ENCODE measurements around the gene HOXB1. TPM values are rescaled to one million over a fixed set of nuclear protein-coding genes. Genes with fewer than 3 reads are reported as not detected.

Gene HOXB1
- total and polyA plus RNA-seq, 2 experiments from 2014 or later, result not detected

DNA sequence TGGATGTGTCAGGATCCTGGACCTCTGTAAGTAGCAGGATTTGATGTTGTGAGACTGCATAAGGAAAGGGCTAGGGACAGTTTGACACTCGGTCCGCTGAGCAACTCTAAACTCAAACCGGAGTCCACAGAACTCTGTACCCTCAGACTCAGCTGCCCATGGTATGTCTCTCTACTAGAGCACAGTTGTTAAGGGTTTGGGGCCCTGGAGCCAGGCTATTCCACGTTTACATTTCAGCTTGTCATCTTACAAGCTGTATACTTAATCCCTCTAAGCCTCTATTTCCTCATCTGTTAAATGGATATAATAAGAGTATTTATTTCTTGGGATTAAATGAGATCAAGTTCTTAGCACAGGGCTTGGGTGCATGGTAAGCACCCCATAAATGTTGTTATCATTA lies 27.9 kb downstream of the HOXB1 start (continued):
- TF ChIP-seq EZH2phosphoT487 (IDR thresholded peaks at IDR 0.05; ENCODE audit: unreplicated experiment) (no peak), ZNF114 (CRISPR knock-in tag; IDR thresholded peaks at IDR 0.05) (no peak), JUNB (IDR thresholded peaks at IDR 0.05; ENCODE audit: unreplicated experiment) (no peak), ZNF331 (CRISPR knock-in tag; IDR thresholded peaks at IDR 0.05; ENCODE audit: low read depth) (no peak), CREB1 (CRISPR knock-in tag; IDR thresholded peaks at IDR 0.05; ENCODE audit: low read depth) (no peak), POLR2AphosphoS5 (IDR thresholded peaks at IDR 0.05; ENCODE audit: low read depth) (no peak)
- TF ChIP-seq, protein P1, sequence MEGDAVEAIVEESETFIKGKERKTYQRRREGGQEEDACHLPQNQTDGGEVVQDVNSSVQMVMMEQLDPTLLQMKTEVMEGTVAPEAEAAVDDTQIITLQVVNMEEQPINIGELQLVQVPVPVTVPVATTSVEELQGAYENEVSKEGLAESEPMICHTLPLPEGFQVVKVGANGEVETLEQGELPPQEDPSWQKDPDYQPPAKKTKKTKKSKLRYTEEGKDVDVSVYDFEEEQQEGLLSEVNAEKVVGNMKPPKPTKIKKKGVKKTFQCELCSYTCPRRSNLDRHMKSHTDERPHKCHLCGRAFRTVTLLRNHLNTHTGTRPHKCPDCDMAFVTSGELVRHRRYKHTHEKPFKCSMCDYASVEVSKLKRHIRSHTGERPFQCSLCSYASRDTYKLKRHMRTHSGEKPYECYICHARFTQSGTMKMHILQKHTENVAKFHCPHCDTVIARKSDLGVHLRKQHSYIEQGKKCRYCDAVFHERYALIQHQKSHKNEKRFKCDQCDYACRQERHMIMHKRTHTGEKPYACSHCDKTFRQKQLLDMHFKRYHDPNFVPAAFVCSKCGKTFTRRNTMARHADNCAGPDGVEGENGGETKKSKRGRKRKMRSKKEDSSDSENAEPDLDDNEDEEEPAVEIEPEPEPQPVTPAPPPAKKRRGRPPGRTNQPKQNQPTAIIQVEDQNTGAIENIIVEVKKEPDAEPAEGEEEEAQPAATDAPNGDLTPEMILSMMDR (conservative IDR thresholded peaks at IDR 0.05; ENCODE audit: low read depth in 2 of 2), result no peak

DNA sequence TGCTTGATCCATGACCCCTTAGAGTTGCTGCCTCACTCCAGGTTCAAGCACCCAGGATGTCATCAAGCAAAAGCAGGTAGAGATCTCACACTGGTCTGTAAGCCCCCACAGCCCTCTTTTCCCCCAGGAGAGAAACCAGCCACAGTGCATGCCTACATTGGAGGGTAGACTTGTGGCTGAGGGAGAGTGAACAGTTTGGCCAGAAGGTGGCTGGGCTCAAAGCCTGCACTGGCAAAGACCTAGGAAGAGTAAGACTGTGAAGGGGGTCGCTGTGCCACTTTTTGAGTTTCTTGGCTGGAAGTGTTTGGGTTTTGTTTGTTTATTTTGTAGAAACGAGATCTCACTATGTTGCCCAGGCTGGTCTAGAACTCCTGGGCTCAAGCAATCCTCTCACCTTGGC lies 28.5 kb downstream of the HOXB1 start:
- Histone ChIP-seq H3K4me3 (no peak overlapping the region), H2AFZ (no peak overlapping the region), H3K27ac (ENCODE audit: low read depth) (no peak overlapping the region), H3K27me3 (ENCODE audit: insufficient read depth) (peaks cover 65% of the 10 kb centered on the region), H3K4me2 (no peak overlapping the region), H3K4me1 (ENCODE audit: insufficient read depth) (peaks cover 25% of the 10 kb centered on the region; the same call in 1 of the 2 replicates), H3F3A (replicated peaks; ENCODE audit: low read depth) (no peaks in the 10 kb centered on the region), H3K9me2 (ENCODE audit: insufficient read depth) (no peaks in the 10 kb centered on the region), H3K36me3 (ENCODE audit: insufficient read depth) (no peaks in the 10 kb centered on the region), H3K79me2 (replicated peaks; ENCODE audit: insufficient read depth) (no peaks in the 10 kb centered on the region), H4K20me1 (replicated peaks; ENCODE audit: insufficient read depth) (no peaks in the 10 kb centered on the region)
- Mint-ChIP-seq H3K9me3 (no peaks in the 10 kb centered on the region), H3K27me3 (ENCODE audit: insufficient read depth, low read depth, poor library complexity) (peaks cover 25% of the 10 kb centered on the region), H3K4me1 (peaks cover 38% of the 10 kb centered on the region), H3K4me3 (no peak overlapping the region), H3K36me3 (ENCODE audit: low read depth) (no peaks in the 10 kb centered on the region), H3K27ac (no peak overlapping the region)
- DNase-seq (ENCODE audit: low spot score) (no peak), ATAC-seq (no peak)
- no peak for TF ChIP-seq CREB1 (CRISPR knock-in tag; IDR thresholded peaks at IDR 0.05; ENCODE audit: low read depth)
- no peak for TF ChIP-seq ZNF114 (CRISPR knock-in tag; IDR thresholded peaks at IDR 0.05)

DNA sequence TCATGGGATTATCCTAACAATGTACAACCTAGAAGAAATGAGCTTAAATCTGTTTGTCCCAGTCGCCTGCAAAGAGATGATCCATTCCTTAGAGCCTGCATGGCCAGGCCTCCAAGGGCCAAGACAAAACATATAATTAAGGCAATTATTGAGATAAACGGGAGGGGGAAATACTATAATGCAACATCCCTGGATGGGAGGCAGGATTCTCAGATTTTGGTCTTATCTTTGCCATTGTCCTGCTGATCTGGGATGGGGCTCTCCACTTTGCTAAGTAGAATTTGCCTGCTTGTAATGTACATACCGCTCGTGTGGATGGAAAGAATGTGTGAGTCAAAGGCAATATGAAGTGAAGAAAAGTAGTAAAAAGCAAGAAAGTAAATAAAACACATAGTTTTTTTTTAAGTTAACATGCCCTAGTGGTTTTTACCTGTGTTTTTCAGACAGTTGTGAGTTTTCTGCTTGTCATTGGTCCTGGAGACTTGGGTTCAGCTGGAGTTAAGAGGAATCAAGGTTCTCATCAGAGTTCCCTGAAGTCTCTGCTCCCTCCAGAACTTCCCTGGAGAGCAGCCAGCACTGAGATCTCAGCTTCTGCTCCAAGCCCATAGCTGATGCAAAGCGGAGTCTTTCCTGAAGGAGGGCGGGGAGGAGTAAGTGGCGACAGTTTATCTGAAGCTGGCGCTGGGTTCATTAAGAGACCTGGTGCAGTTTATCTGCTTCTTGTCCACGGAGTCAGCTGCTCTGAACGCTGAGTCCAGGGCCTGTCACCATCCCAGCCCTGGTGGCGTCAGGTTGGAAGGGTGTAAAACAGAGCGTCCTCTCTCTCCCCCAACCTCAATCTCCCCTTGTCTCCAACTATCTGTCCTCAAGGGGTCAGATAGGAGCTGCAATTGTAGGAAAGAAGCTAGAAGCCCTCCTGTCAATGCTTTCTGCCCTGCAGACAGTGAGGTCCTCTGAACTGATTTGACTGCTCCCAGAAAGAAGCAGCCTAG lies 30.1 kb downstream of the HOXB1 start:
- TF ChIP-seq NANOG (IDR thresholded peaks at IDR 0.05; ENCODE audit: borderline replicate concordance) (no peak), ZNF114 (CRISPR knock-in tag; IDR thresholded peaks at IDR 0.05) (no peak)
- TF ChIP-seq, protein P1 (conservative IDR thresholded peaks at IDR 0.05; ENCODE audit: low read depth in 2 of 2), result peak; percentile 47 to 69
- TF ChIP-seq, protein P2, sequence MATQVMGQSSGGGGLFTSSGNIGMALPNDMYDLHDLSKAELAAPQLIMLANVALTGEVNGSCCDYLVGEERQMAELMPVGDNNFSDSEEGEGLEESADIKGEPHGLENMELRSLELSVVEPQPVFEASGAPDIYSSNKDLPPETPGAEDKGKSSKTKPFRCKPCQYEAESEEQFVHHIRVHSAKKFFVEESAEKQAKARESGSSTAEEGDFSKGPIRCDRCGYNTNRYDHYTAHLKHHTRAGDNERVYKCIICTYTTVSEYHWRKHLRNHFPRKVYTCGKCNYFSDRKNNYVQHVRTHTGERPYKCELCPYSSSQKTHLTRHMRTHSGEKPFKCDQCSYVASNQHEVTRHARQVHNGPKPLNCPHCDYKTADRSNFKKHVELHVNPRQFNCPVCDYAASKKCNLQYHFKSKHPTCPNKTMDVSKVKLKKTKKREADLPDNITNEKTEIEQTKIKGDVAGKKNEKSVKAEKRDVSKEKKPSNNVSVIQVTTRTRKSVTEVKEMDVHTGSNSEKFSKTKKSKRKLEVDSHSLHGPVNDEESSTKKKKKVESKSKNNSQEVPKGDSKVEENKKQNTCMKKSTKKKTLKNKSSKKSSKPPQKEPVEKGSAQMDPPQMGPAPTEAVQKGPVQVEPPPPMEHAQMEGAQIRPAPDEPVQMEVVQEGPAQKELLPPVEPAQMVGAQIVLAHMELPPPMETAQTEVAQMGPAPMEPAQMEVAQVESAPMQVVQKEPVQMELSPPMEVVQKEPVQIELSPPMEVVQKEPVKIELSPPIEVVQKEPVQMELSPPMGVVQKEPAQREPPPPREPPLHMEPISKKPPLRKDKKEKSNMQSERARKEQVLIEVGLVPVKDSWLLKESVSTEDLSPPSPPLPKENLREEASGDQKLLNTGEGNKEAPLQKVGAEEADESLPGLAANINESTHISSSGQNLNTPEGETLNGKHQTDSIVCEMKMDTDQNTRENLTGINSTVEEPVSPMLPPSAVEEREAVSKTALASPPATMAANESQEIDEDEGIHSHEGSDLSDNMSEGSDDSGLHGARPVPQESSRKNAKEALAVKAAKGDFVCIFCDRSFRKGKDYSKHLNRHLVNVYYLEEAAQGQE (IDR thresholded peaks at IDR 0.05; ENCODE audit: unreplicated experiment), result no peak
- Histone ChIP-seq H3K27me3 (ENCODE audit: insufficient read depth) (peaks cover 75% of the 10 kb centered on the region), H3K9me2 (ENCODE audit: insufficient read depth) (no peaks in the 10 kb centered on the region), H4K20me1 (replicated peaks; ENCODE audit: insufficient read depth) (0 out of 2 replicates have a peak, but pooled peaks cover 2% of the 10 kb centered on the region), H3K4me3 (no peak overlapping the region), H2AFZ (no peak overlapping the region), H3F3A (replicated peaks; ENCODE audit: low read depth) (no peaks in the 10 kb centered on the region), H3K36me3 (ENCODE audit: insufficient read depth) (no peaks in the 10 kb centered on the region), H3K4me1 (ENCODE audit: insufficient read depth) (peaks cover 20% of the 10 kb centered on the region; the same call in 1 of the 2 replicates), H3K27ac (ENCODE audit: low read depth) (no peak overlapping the region), H3K79me2 (replicated peaks; ENCODE audit: insufficient read depth) (no peaks in the 10 kb centered on the region), H3K4me2 (no peak overlapping the region)
- H3K27ac Mint-ChIP-seq, result no peak overlapping the region
- H3K9me3 Mint-ChIP-seq, result no peaks in the 10 kb centered on the region
- H3K4me1 Mint-ChIP-seq, result peaks cover 31% of the 10 kb centered on the region
- no peak overlapping the region for H3K4me3 Mint-ChIP-seq
- no peaks in the 10 kb centered on the region for H3K36me3 Mint-ChIP-seq (ENCODE audit: low read depth)
- peak; percentile 68 for DNase-seq (ENCODE audit: low spot score)
- ATAC-seq, result peak; percentile 86
- peaks cover 25% of the 10 kb centered on the region for H3K27me3 Mint-ChIP-seq (ENCODE audit: insufficient read depth, low read depth, poor library complexity)

All from GM23338 (cell line).